ENCODE results near the gene MBNL2. TPM values are rescaled to one million over a fixed set of nuclear protein-coding genes. Genes with fewer than 3 reads are reported as not detected.

Gene MBNL2, protein sequence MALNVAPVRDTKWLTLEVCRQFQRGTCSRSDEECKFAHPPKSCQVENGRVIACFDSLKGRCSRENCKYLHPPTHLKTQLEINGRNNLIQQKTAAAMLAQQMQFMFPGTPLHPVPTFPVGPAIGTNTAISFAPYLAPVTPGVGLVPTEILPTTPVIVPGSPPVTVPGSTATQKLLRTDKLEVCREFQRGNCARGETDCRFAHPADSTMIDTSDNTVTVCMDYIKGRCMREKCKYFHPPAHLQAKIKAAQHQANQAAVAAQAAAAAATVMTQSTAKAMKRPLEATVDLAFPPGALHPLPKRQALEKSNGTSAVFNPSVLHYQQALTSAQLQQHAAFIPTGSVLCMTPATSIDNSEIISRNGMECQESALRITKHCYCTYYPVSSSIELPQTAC
- 10 to 100 TPM; 13.4 to 15.5 TPM for total RNA-seq

DNA sequence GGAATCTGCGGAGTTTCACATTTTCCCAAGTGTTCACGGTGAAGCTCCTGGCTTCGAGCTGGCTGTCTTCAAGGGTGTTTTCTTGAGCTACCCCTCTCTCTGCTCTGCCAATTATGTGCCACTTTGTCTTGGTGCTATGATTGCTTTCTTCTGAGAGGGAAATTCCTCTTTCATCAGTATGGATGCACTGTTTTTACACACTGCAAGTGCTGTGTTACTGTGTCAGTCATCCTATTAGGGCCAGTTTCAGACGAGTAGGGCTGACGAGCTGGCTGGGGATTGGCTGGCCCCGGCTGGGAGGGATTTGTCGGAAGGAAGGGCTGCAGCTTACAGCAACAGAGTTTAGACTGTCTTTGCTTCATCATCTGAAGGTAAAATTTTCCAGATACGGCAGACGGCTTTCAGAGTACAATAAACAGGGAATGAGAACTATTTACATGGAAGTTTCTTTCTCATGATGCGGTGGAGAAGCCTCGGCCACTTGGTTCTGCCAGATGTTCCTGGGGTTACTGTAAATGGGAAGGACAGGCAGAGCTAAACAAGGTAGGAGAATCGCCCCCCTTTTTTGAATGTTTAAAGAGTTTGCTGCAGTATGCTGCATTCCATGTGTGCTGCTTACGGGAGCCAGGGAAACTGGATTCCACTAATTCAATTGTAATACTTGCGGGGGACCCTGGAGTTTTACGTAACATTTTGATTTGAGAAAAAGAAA, at the start of gene MBNL2:
MBNL2 (plus strand) TSS at position 345 of the 712 bp plus-strand sequence. CDS start 53,903 bp downstream, outside the sequence.
- DNase-seq, result peak; percentile 91
- Mint-ChIP-seq H3K27me3 (no peaks in the 10 kb centered on the region), H3K9me3 (no peaks in the 10 kb centered on the region), H3K4me3 (peak within 1 kb of the TSS; percentile 84), H3K4me1 (peaks cover 48% of the 10 kb centered on the region), H3K27ac (peak within 1 kb of the TSS; percentile 87), H3K36me3 (ENCODE audit: low read depth) (no peaks in the 10 kb centered on the region)
- ChIA-PET POLR2A (interaction anchor here (0.6 to 0.9 kb wide), 3 partner anchors 12 to 212 kb away, joined by 3 to 5 read pairs (median 4); partner anchors contain the start of gene RAP2A), CTCF (interaction anchor here (1.0 to 2.4 kb wide), 4 partner anchors 9 to 21 kb away, joined by 3 to 8 read pairs (median 4); no protein-coding TSS in a partner anchor)

DNA sequence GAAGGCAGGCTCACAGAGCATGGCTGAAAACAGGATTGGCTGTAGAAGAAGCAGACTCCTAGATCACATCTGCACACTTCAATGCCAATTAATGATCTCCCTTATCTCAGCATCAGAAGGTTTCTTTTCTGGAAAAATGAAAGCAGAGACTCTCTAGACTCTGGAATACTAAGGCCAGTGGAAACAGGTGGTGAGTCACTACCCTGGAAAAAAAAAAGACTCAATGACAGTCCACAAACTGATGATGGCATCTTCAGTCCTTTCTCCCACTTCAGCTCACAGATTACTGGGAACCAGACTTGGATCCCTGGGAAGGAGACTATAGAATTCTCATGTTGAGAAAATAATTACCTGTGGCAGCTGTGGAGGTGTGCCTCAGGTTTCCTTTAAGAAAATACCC, 47.5 kb upstream of the MBNL2 start:
- Mint-ChIP-seq H3K4me1 (peaks cover 3% of the 10 kb centered on the region), H3K27ac (no peak overlapping the region), H3K36me3 (ENCODE audit: low read depth) (no peaks in the 10 kb centered on the region), H3K4me3 (no peak overlapping the region), H3K9me3 (peaks cover 3% of the 10 kb centered on the region), H3K27me3 (no peaks in the 10 kb centered on the region)
- CTCF ChIA-PET, result no interaction called here
- POLR2A ChIA-PET, result no interaction called here
- no peak for DNase-seq

DNA sequence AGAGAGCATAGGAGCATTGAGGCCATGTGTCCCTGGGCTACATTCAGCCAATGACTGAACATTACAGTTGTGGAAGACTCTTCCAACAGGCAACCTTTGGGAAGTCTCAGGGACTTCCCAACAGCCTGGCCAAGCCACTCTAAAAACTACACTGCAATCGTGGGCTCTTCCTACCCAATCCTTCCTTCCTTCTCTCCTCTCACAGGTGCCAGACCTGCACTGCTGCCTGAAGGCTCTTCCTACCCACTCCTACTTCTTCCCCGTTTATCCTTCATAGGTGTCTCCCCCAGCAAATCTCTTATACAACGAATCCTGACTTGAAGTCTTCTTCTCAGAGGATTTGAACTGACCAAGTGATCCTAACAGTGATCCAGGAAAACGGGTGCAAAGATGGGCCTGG, 47.1 kb upstream of the MBNL2 start:
- Mint-ChIP-seq H3K27ac (no peak overlapping the region), H3K36me3 (ENCODE audit: low read depth) (no peaks in the 10 kb centered on the region), H3K4me1 (peaks cover 3% of the 10 kb centered on the region), H3K27me3 (no peaks in the 10 kb centered on the region), H3K4me3 (no peak overlapping the region), H3K9me3 (peaks cover 3% of the 10 kb centered on the region)
- POLR2A ChIA-PET, result no interaction called here
- CTCF ChIA-PET, result no interaction called here
- DNase-seq, result no peak

DNA sequence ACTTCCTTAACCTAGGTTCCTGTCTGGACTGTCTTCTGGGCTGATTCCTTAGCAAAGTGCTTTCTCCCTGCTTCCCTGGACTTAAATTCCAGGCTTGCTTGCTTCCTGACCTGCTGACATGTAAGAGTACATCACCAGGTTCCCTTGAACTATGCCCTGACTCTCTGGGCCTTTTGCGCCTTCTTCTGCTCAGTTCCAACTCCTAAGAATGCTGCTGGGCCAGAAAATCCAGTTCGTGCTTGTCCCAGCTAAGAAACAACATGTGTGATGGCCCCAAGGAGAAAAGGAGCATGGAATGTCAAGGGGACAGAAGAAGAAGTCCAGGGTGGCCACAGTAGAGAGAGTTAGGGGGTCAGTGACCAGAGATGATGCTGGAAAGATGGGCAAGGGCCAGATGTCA, 42.6 kb upstream of the MBNL2 start:
- Mint-ChIP-seq H3K36me3 (ENCODE audit: low read depth) (no peaks in the 10 kb centered on the region), H3K4me3 (no peak overlapping the region), H3K9me3 (peaks cover 3% of the 10 kb centered on the region), H3K27me3 (peaks cover 7% of the 10 kb centered on the region), H3K4me1 (peaks cover 3% of the 10 kb centered on the region), H3K27ac (no peak overlapping the region)
- ChIA-PET CTCF (no interaction called here), POLR2A (no interaction called here)
- DNase-seq, result no peak

DNA sequence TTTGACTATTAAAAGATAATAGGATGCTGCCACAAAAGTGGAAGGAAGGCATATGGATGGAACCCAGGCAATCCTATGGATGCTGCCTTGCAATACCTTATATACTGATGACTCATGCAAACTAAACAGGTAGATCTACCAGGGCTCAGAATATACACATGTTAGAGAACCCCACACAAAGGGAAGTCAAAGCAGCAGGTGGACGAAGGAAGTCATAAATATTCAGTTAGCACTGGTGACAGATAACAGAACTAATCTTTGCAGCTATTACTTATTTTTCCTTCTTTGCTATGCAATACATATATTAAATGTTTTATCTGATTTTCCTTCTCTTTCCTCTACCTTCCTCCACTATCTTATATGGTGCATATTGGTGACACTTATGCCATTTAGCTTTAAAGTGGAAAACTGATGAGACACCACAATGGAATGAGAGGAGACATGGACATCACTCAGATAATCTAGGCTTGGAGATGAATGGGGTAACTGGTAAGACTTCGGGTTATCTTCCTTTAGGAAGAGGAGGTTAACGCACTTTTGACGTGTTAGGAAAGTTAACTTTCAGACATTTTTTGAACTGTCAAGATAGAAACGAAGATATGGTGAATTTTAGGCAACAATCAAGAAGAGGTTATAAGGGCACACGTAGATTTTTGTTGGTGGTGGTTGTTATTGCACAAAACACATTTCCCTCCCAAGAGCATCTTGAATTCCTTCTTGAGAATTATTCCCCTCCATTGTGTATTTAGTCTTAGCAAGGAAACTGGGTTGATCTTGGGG, 39.8 kb upstream of the MBNL2 start:
- DNase-seq, result no peak
- ChIA-PET CTCF (no interaction called here), POLR2A (interaction anchor here (0.6 kb wide), 1 partner anchor 29 kb away, joined by 3 read pairs; no protein-coding TSS in a partner anchor)
- peaks cover 13% of the 10 kb centered on the region for H3K27me3 Mint-ChIP-seq
- peaks cover 3% of the 10 kb centered on the region for H3K4me1 Mint-ChIP-seq
- no peak overlapping the region for H3K4me3 Mint-ChIP-seq
- no peaks in the 10 kb centered on the region for H3K36me3 Mint-ChIP-seq (ENCODE audit: low read depth)
- H3K9me3 Mint-ChIP-seq, result no peaks in the 10 kb centered on the region
- H3K27ac Mint-ChIP-seq, result no peak overlapping the region

DNA sequence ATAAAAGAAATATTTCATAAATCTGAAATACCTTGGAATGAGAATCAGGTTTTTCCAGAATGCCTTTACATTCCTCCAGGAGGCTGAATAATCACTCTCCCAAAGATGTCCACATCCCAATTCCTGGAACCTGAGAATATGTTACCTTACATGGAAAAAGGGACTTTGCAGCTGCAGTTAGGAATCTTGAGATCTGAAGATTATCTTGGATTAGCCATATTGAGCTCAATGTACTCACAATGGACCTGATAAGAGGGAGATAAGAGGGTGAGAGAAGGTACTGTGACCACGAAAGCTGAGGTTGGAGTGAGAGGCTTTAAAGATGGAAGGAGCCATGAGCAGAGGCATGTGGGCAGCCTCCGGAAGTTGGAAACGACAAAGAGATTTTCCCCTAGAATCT, 36.8 kb upstream of the MBNL2 start:
- Mint-ChIP-seq H3K36me3 (ENCODE audit: low read depth) (no peaks in the 10 kb centered on the region), H3K27ac (no peak overlapping the region), H3K4me1 (peaks cover 7% of the 10 kb centered on the region), H3K27me3 (peaks cover 16% of the 10 kb centered on the region), H3K9me3 (no peaks in the 10 kb centered on the region), H3K4me3 (no peak overlapping the region)
- no peak for DNase-seq
- POLR2A ChIA-PET, result no interaction called here
- CTCF ChIA-PET, result interaction anchor here (1.4 kb wide), 1 partner anchor 21 kb away, joined by 3 read pairs; no protein-coding TSS in a partner anchor

DNA sequence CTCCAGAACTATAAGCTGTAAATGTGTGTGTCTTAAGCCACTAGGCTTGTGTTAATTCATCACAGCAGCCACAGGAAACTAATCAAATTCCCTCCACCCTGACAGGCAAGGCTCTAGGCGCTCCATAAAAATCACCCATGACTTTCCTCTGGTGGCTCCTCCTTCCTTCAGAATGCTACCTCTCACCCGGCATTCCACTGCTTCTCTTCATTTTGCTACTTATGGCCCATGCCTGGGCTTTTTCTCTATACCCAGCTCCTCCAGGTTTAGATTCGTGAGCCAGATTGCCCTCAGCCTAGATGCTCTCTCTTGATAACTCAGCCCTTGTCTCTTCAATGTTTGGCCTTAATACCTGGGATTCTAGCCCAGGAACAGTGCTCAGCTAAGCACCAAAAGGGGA, 36.4 kb upstream of the MBNL2 start:
- Mint-ChIP-seq H3K27me3 (peaks cover 16% of the 10 kb centered on the region), H3K36me3 (ENCODE audit: low read depth) (no peaks in the 10 kb centered on the region), H3K27ac (no peak overlapping the region), H3K9me3 (no peaks in the 10 kb centered on the region), H3K4me3 (no peak overlapping the region), H3K4me1 (peaks cover 7% of the 10 kb centered on the region)
- no peak for DNase-seq
- ChIA-PET CTCF (interaction anchor here (1.4 kb wide), 1 partner anchor 20 kb away, joined by 3 read pairs; no protein-coding TSS in a partner anchor), POLR2A (no interaction called here)

DNA sequence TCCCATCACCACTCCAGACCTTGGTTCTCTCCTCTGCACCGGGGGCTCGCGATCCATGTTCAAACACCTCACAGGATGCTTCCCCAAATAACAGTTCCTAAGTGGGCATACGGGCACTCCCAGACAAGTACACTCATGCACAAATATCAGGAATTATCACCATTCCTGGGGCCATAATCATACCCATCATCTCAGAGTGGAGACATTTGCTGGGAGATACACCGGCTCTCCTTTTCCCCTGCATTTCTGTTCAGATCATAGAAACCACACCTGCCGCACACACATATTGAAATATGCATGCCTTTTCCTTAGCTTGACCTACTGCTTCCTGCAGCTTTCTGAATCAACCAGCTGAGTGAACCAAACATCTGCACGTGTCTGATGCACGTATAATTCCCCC, 33.9 kb upstream of the MBNL2 start:
- DNase-seq, result no peak
- ChIA-PET CTCF (interaction anchor here (0.6 to 0.7 kb wide), 2 partner anchors 10 to 47 kb away, joined by 3 read pairs; no protein-coding TSS in a partner anchor), POLR2A (no interaction called here)
- H3K4me3 Mint-ChIP-seq, result no peak overlapping the region
- H3K36me3 Mint-ChIP-seq (ENCODE audit: low read depth), result no peaks in the 10 kb centered on the region
- peaks cover 11% of the 10 kb centered on the region for H3K27me3 Mint-ChIP-seq
- H3K27ac Mint-ChIP-seq, result no peak overlapping the region
- peaks cover 7% of the 10 kb centered on the region for H3K4me1 Mint-ChIP-seq
- H3K9me3 Mint-ChIP-seq, result no peaks in the 10 kb centered on the region

DNA sequence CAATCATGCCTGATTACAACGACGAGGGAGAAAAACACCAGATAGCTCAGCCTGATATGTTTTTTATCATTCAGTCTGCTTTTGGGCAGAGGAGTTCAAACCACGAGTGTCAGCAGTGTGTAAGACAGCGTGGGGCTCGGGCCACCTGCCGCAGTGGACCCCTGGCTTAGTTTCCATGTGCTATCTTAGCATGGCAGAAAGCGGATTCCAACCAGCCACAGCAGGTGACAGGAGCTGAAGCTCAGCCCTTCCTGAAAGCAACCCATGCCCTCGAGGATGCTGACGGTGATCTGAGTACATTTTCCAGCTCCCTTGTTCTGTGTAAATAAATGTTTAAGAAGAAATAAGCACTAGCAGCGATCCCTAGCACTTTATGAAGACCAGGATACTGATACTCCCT, 32.2 kb upstream of the MBNL2 start:
- Mint-ChIP-seq H3K27me3 (peaks cover 6% of the 10 kb centered on the region), H3K36me3 (ENCODE audit: low read depth) (no peaks in the 10 kb centered on the region), H3K4me1 (peaks cover 7% of the 10 kb centered on the region), H3K4me3 (no peak overlapping the region), H3K27ac (no peak overlapping the region), H3K9me3 (no peaks in the 10 kb centered on the region)
- ChIA-PET CTCF (no interaction called here), POLR2A (no interaction called here)
- no peak for DNase-seq

DNA sequence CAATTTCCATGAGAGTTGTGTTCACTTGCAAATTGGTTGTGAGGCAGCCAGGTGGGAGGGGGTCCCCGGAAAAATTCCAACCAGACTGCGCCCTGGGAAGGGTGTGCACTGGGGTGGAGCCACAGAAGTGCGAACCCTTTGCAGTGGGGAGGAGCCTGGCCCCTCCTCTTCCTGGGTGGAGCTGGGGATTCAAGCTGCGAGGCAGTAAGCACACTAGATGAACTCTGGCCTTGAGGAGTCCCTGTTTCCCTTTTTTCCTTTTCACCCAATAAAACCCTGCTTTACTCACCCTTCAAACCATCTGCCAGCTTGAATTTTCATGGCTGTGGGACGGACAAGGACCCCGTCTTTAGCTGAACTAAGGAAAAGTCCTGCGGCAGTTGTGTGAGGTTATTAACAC, 31.0 kb upstream of the MBNL2 start:
- Mint-ChIP-seq H3K27me3 (peaks cover 5% of the 10 kb centered on the region), H3K4me1 (peaks cover 7% of the 10 kb centered on the region), H3K9me3 (no peaks in the 10 kb centered on the region), H3K4me3 (no peak overlapping the region), H3K27ac (no peak overlapping the region), H3K36me3 (ENCODE audit: low read depth) (no peaks in the 10 kb centered on the region)
- ChIA-PET CTCF (no interaction called here), POLR2A (no interaction called here)
- no peak for DNase-seq

DNA sequence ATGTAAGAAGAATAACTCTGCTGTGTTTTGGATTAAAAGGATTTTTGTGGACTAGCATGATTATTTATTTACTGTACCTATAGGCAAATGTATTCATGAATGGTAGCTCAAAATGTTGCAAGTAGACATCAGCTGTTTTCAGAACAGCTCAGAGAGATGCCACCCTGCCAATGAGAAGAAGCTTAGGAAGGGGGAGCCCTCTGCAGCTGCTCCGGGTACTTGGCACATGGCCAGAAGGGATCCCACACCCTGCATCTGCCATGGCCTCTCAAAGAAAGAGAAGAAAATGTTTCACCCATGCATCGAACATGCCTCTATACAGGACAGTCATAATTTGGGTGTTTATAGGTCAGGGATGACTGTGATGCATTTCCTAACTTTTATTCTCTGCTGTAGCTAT, 30.5 kb upstream of the MBNL2 start:
- CTCF ChIA-PET, result interaction anchor here (0.9 kb wide), 1 partner anchor 21 kb away, joined by 3 read pairs; no protein-coding TSS in a partner anchor
- no peak overlapping the region for H3K27ac Mint-ChIP-seq
- no peak overlapping the region for H3K4me3 Mint-ChIP-seq
- POLR2A ChIA-PET, result no interaction called here
- DNase-seq, result no peak
- H3K36me3 Mint-ChIP-seq (ENCODE audit: low read depth), result no peaks in the 10 kb centered on the region
- H3K9me3 Mint-ChIP-seq, result no peaks in the 10 kb centered on the region
- H3K4me1 Mint-ChIP-seq, result peaks cover 7% of the 10 kb centered on the region
- H3K27me3 Mint-ChIP-seq, result peaks cover 4% of the 10 kb centered on the region

DNA sequence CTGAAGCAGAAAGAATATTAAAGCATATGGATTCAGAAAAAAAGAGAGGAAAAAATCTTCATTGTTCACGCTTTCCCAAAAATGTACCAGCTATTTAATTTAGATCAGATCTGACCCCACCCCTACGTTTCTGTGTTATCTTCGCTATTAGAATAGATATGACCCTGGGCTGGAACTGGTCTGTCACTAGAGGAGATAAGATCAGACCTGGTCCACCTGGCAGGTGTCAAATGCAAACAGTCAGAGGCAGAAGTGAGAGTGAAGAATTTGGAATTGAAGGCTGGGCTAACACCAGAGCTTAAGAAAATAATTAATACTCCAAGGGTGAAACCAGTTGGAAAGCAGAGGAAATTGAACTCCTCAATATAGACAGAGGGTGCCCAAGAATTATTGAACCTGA, 30.0 kb upstream of the MBNL2 start:
- DNase-seq, result no peak
- ChIA-PET POLR2A (no interaction called here), CTCF (interaction anchor here (0.9 kb wide), 1 partner anchor 20 kb away, joined by 3 read pairs; no protein-coding TSS in a partner anchor)
- Mint-ChIP-seq H3K9me3 (no peaks in the 10 kb centered on the region), H3K4me3 (no peak overlapping the region), H3K27ac (no peak overlapping the region), H3K36me3 (ENCODE audit: low read depth) (no peaks in the 10 kb centered on the region), H3K27me3 (peaks cover 3% of the 10 kb centered on the region), H3K4me1 (peaks cover 7% of the 10 kb centered on the region)

DNA sequence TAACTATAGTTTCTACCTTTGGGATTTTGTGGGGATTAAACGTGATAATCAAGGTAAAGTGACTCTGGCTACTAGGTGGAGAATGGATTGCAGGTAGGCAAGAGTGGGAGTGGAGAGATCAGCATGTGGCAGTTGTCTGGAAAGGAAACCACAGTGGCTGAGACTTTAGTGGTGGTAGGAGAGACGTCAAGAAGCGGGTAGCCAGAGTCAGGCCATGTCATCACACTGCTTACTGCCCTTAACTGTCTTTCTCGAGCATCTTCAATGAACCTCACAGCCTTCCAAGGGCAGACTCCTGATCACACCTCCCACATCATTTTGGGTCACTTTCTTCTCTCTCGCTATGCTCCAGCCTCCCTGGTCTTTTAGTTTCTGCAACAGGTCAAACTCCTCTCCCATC, 28.6 kb upstream of the MBNL2 start:
- Mint-ChIP-seq H3K27ac (no peak overlapping the region), H3K36me3 (ENCODE audit: low read depth) (no peaks in the 10 kb centered on the region), H3K9me3 (peaks cover 2% of the 10 kb centered on the region), H3K4me1 (peaks cover 3% of the 10 kb centered on the region), H3K4me3 (no peak overlapping the region), H3K27me3 (peaks cover 4% of the 10 kb centered on the region)
- no peak for DNase-seq
- ChIA-PET CTCF (no interaction called here), POLR2A (no interaction called here)
